H9 (cell line): ENCODE measurements around the gene STRIP1. TPM values are rescaled to one million over a fixed set of nuclear protein-coding genes. Genes with fewer than 3 reads are reported as not detected.

Source experiments
- DNase-seq: peaks from one replicate; pipeline ENCODE4 v3.0.0-alpha.2; 2017
- H2AFZ ChIP-seq: one replicate; pipeline ENCODE4 v1.6.1; 2013; ENCODE audit warnings: mild to moderate bottlenecking, low read length, control low read depth, moderate library complexity
- H2AK5ac ChIP-seq: 2 replicates; pipeline ENCODE4 v1.6.1; 2013; ENCODE audit warnings: low read length, control low read depth, mixed read lengths; ENCODE audit not compliant: insufficient read length
- H2BK120ac ChIP-seq: one replicate; pipeline ENCODE4 v1.6.1; 2013; ENCODE audit warnings: low read depth, mild to moderate bottlenecking, low read length, control low read depth, inconsistent platforms; ENCODE audit not compliant: poor library complexity, severe bottlenecking
- H2BK12ac ChIP-seq: 2 replicates; pipeline ENCODE4 v1.6.1; 2013; ENCODE audit warnings: low read length, control low read depth, mixed read lengths, low read depth; ENCODE audit not compliant: insufficient read length
- H2BK15ac ChIP-seq: 2 replicates; pipeline ENCODE4 v1.6.1; 2013; ENCODE audit warnings: low read depth, low read length, control low read depth
- H2BK20ac ChIP-seq: one replicate; pipeline ENCODE4 v1.6.1; 2013; ENCODE audit warnings: low read depth, mild to moderate bottlenecking, low read length, control low read depth, inconsistent platforms; ENCODE audit not compliant: poor library complexity, severe bottlenecking
- H2BK5ac ChIP-seq: 2 replicates; pipeline ENCODE4 v1.6.1; 2013; ENCODE audit warnings: low read length, control low read depth, mixed read lengths; ENCODE audit not compliant: insufficient read length
- H3K14ac ChIP-seq: 2 replicates; pipeline ENCODE4 v1.6.1; 2013; ENCODE audit warnings: low read length, control low read depth; ENCODE audit not compliant: insufficient read depth
- H3K18ac ChIP-seq: 2 replicates; pipeline ENCODE4 v1.6.1; 2013; ENCODE audit warnings: low read depth, mild to moderate bottlenecking, mixed read lengths, low read length, control low read depth; ENCODE audit not compliant: insufficient read length
- H3K23ac ChIP-seq: 2 replicates; pipeline ENCODE4 v1.6.1; 2013; ENCODE audit warnings: low read length, control low read depth, mixed read lengths, low read depth; ENCODE audit not compliant: insufficient read length
- H3K23me2 ChIP-seq: 2 replicates; pipeline ENCODE4 v1.6.1; 2013; ENCODE audit warnings: low read depth, mild to moderate bottlenecking, mixed read lengths, low read length, control low read depth; ENCODE audit not compliant: insufficient read length, poor library complexity, severe bottlenecking
- H3K27ac ChIP-seq: 2 replicates; pipeline ENCODE4 v1.5.1; 2013; ENCODE audit warnings: low read length, control low read depth, mixed read lengths, low read depth; ENCODE audit not compliant: insufficient read length
- H3K27me3 ChIP-seq: 2 replicates; pipeline ENCODE4 v1.6.1; 2013; ENCODE audit warnings: low read length, control low read depth, inconsistent platforms; ENCODE audit not compliant: insufficient read depth
- H3K4ac ChIP-seq: 2 replicates; pipeline ENCODE4 v1.6.1; 2013; ENCODE audit warnings: low read depth, mild to moderate bottlenecking, control low read depth, inconsistent platforms, low read length, moderate library complexity
- H3K4me1 ChIP-seq: 2 replicates; pipeline ENCODE4 v1.6.1; 2013; ENCODE audit warnings: low read length, control low read depth, inconsistent platforms; ENCODE audit not compliant: insufficient read depth
- H3K4me2 ChIP-seq: 2 replicates; pipeline ENCODE4 v1.6.1; 2013; ENCODE audit warnings: low read length, control low read depth, mixed read lengths; ENCODE audit not compliant: insufficient read length, insufficient read depth
- H3K56ac ChIP-seq: 2 replicates; pipeline ENCODE4 v1.6.1; 2013; ENCODE audit warnings: low read depth, mild to moderate bottlenecking, mixed read lengths, low read length, control low read depth; ENCODE audit not compliant: insufficient read length
- H3K79me1 ChIP-seq: 2 replicates; pipeline ENCODE4 v1.6.1; 2013; ENCODE audit warnings: low read depth, mild to moderate bottlenecking, moderate library complexity, low read length, control low read depth, inconsistent platforms; ENCODE audit not compliant: insufficient read depth, poor library complexity, severe bottlenecking
- H3K79me2 ChIP-seq: 2 replicates; pipeline ENCODE4 v1.6.1; 2013; ENCODE audit warnings: low read length, control low read depth, inconsistent platforms; ENCODE audit not compliant: insufficient read depth
- H3K9ac ChIP-seq: 2 replicates; pipeline ENCODE4 v1.6.1; 2013; ENCODE audit warnings: low read length, control low read depth, mixed read lengths; ENCODE audit not compliant: insufficient read length; ENCODE audit errors: extremely low read depth
- H3K9me3 ChIP-seq: one replicate; pipeline ENCODE4 v1.6.1; 2013; ENCODE audit warnings: low read depth, low read length, inconsistent platforms; ENCODE audit not compliant: control insufficient read depth
- H3T11ph ChIP-seq: one replicate; pipeline ENCODE4 v1.6.1; 2013; ENCODE audit warnings: mild to moderate bottlenecking, low read length, control low read depth, inconsistent platforms
- H4K20me1 ChIP-seq: one replicate; pipeline ENCODE4 v1.6.1; 2013; ENCODE audit not compliant: control insufficient read depth, insufficient read length, insufficient read depth
- H4K5ac ChIP-seq: 2 replicates; pipeline ENCODE4 v1.6.1; 2013; ENCODE audit warnings: low read depth, mild to moderate bottlenecking, mixed read lengths, low read length, control low read depth; ENCODE audit not compliant: insufficient read length
- H4K8ac ChIP-seq: replicated peaks from 2 replicates; pipeline ENCODE4 v1.6.1; 2013; ENCODE audit warnings: low read length, control low read depth, mixed read lengths, low read depth; ENCODE audit not compliant: insufficient read length
- H4K91ac ChIP-seq: 2 replicates; pipeline ENCODE4 v1.6.1; 2013; ENCODE audit warnings: low read depth, mild to moderate bottlenecking, moderate library complexity, mixed read lengths, low read length, control low read depth; ENCODE audit not compliant: insufficient read length
- H3K27ac Mint-ChIP-seq, 3 experiments: 2 replicates in 2 of 3; 3 replicates in 1 of 3; pipeline ENCODE4 v1.8.0; 2020 to 2021; ENCODE audit warnings: mixed read lengths in 3 of 3, mild to moderate bottlenecking in 1 of 3, moderate library complexity in 1 of 3
- H3K27me3 Mint-ChIP-seq: 2 replicates; pipeline ENCODE4 v1.8.0; 2021; ENCODE audit warnings: low read depth, mild to moderate bottlenecking, moderate library complexity, mixed read lengths
- H3K36me3 Mint-ChIP-seq, 3 experiments: 2 replicates in 2 of 3; 3 replicates in 1 of 3; pipeline ENCODE4 v1.8.0; 2020 to 2021; ENCODE audit warnings: low read depth in 3 of 3, mixed read lengths in 3 of 3; ENCODE audit not compliant: insufficient read depth in 1 of 3
- H3K4me1 Mint-ChIP-seq, 2 experiments: 2 replicates each; pipeline ENCODE4 v1.8.0; 2020; ENCODE audit warnings: mixed read lengths in 2 of 2
- H3K4me3 Mint-ChIP-seq, 2 experiments: 2 replicates in 1 of 2; 3 replicates in 1 of 2; pipeline ENCODE4 v1.8.0; 2020 to 2021; ENCODE audit warnings: mild to moderate bottlenecking in 2 of 2, mixed read lengths in 2 of 2, moderate library complexity in 1 of 2
- H3K9me3 Mint-ChIP-seq, 2 experiments: 2 replicates in 1 of 2; 3 replicates in 1 of 2; pipeline ENCODE4 v1.8.0; 2020; ENCODE audit warnings: mild to moderate bottlenecking in 2 of 2, mixed read lengths in 2 of 2, moderate library complexity in 1 of 2
- WGBS: extraction: QIAGEN DNeasy Blood & Tissue Kit; methylation state at CpG from one replicate; pipeline ENCODE4 v1.1.7; 2013; ENCODE audit warnings: missing lambda C conversion rate, low lambda C conversion rate, mixed read lengths; ENCODE audit not compliant: insufficient read length; ENCODE audit errors: extremely low coverage; 5-methylcytosine and 5-hydroxymethylcytosine counted together
- total RNA-seq: library from RNA; stranded (reverse); gene quantifications from 2 replicates; pipeline ENCODE4 v1.2.1, GENCODE V29; 2021
- TF ChIP-seq, protein P1 (sequence below): fragments of 200-600 bp; sonication (generic); conservative IDR thresholded peaks from 3 replicates; pipeline ENCODE4 v1.8.0; 2021; ENCODE audit warnings: antibody characterized with exemption, mild to moderate bottlenecking

The STRIP1 gene
- total RNA-seq, 1 experiment from 2014 or later = 43.6 TPM

- Histone ChIP-seq H3K9ac (no peak overlapping the region), H2BK12ac (no peak overlapping the region), H2BK5ac (no peak overlapping the region), H3K4ac (no peak overlapping the region), H3T11ph (no peak overlapping the region), H2AFZ (no peak overlapping the region), H3K79me1 (no peaks in the 10 kb centered on the region), H3K4me2 (no peak overlapping the region), H3K23me2 (no peaks in the 10 kb centered on the region), H3K27ac (no peak overlapping the region), H4K91ac (no peak overlapping the region), H4K20me1 (no peaks in the 10 kb centered on the region), H2BK20ac (no peak overlapping the region), H3K9me3 (no peaks in the 10 kb centered on the region), H3K23ac (no peak overlapping the region), H3K18ac (no peak overlapping the region), H2BK120ac (no peak overlapping the region), H3K27me3 (peaks cover 7% of the 10 kb centered on the region; the same call in 1 of the 2 replicates), H2AK5ac (no peak overlapping the region), H3K79me2 (no peaks in the 10 kb centered on the region), H3K4me1 (no peaks in the 10 kb centered on the region), H4K8ac (no peak overlapping the region), H3K14ac (no peak overlapping the region), H3K56ac (no peak overlapping the region), H4K5ac (no peak overlapping the region), H2BK15ac (no peak overlapping the region)
- Mint-ChIP-seq H3K27ac (no peak overlapping the region), H3K4me3 (no peak overlapping the region), H3K4me1 (peaks cover 10 to 11% of the 10 kb centered on the region in 2 experiments), H3K36me3 (no peaks in the 10 kb centered on the region; a peak in 1 of 7 replicates), H3K27me3 (peaks cover 49% of the 10 kb centered on the region), H3K9me3 (peaks cover 0 to 2% of the 10 kb centered on the region in 2 experiments; a peak in 2 of 5 replicates)
- DNase-seq = no peak
- no CpG with 5 or more reads among the region's 2 CpGs for WGBS
- TF ChIP-seq, protein P1, sequence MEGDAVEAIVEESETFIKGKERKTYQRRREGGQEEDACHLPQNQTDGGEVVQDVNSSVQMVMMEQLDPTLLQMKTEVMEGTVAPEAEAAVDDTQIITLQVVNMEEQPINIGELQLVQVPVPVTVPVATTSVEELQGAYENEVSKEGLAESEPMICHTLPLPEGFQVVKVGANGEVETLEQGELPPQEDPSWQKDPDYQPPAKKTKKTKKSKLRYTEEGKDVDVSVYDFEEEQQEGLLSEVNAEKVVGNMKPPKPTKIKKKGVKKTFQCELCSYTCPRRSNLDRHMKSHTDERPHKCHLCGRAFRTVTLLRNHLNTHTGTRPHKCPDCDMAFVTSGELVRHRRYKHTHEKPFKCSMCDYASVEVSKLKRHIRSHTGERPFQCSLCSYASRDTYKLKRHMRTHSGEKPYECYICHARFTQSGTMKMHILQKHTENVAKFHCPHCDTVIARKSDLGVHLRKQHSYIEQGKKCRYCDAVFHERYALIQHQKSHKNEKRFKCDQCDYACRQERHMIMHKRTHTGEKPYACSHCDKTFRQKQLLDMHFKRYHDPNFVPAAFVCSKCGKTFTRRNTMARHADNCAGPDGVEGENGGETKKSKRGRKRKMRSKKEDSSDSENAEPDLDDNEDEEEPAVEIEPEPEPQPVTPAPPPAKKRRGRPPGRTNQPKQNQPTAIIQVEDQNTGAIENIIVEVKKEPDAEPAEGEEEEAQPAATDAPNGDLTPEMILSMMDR = no peak
Observed at GRCh38 chr1:110091381-110091780, 57.0 kb downstream of the STRIP1 start.
